PC-3 (cell line): ENCODE data around the gene ZNF507.

Source experiments
- CTCF ChIP-seq: fragments of 300-600 bp; sonication (generic); conservative IDR thresholded peaks from 2 replicates; pipeline ENCODE4 v1.5.1; 2017; ENCODE audit warnings: antibody characterized with exemption, low read depth, mild to moderate bottlenecking, low read length
- EZH2 ChIP-seq: fragments of 300-600 bp; sonication (generic); IDR thresholded peaks from one replicate; pipeline ENCODE4 v1.6.1; 2017; ENCODE audit warnings: antibody characterized with exemption, mild to moderate bottlenecking, low read length; ENCODE audit not compliant: unreplicated experiment

GRCh38 chr19:32387701-32388392 is 42.4 kb downstream of the ZNF507 start:
- no peak for TF ChIP-seq CTCF
- no peak for TF ChIP-seq EZH2
